GM08714 (cell line): ENCODE measurements around the gene IPO8.

Source experiments
- H3K4me3 ChIP-seq: fragments of 200-500 bp; sonication (Bioruptor generic); 2 replicates; pipeline ENCODE4 v1.5.1; 2014; ENCODE audit warnings: mild to moderate bottlenecking, low read length, inconsistent platforms
- ZNF274 ChIP-seq: IDR thresholded peaks from 2 replicates; pipeline ENCODE4 v1.6.1; 2012; ENCODE audit warnings: mild to moderate bottlenecking, low read depth, low read length

The IPO8 gene

GRCh38 chr12:30696943-30697342 is 1.3 kb upstream of the IPO8 start:
- H3K4me3 ChIP-seq: no peak overlapping the region
- no peak for TF ChIP-seq ZNF274

- TF ChIP-seq ZNF274: no peak
- peak overlapping the region; percentile 93; the same call in 1 of the 2 replicates for H3K4me3 ChIP-seq
Observed at GRCh38 chr12:30696486-30696885, 817 bp upstream of the IPO8 start.

- peak overlapping the region; percentile 93 for H3K4me3 ChIP-seq
- no peak for TF ChIP-seq ZNF274
Observed at GRCh38 chr12:30696103-30696408, 387 bp upstream of the IPO8 start.

GRCh38 chr12:30694412-30695198 is 1.1 kb downstream of the IPO8 start:
- peak overlapping the region; percentile 93 for H3K4me3 ChIP-seq
- no peak for TF ChIP-seq ZNF274

- H3K4me3 ChIP-seq: no peak overlapping the region
- TF ChIP-seq ZNF274: no peak
Observed at GRCh38 chr12:30692470-30692869, 3.2 kb downstream of the IPO8 start.

GRCh38 chr12:30691122-30691879 is 4.4 kb downstream of the IPO8 start:
- no peak overlapping the region for H3K4me3 ChIP-seq
- TF ChIP-seq ZNF274: no peak

GRCh38 chr12:30687265-30687986 is 8.2 kb downstream of the IPO8 start:
- no peak overlapping the region for H3K4me3 ChIP-seq
- no peak for TF ChIP-seq ZNF274

- TF ChIP-seq ZNF274: no peak
- H3K4me3 ChIP-seq: no peak overlapping the region
Observed at GRCh38 chr12:30679241-30679640, 16.4 kb downstream of the IPO8 start.

- no peak for TF ChIP-seq ZNF274
- H3K4me3 ChIP-seq: no peak overlapping the region
Observed at GRCh38 chr12:30678221-30678620, 17.4 kb downstream of the IPO8 start.

GRCh38 chr12:30661210-30661609 is 34.5 kb downstream of the IPO8 start:
- no peak for TF ChIP-seq ZNF274
- H3K4me3 ChIP-seq: no peak overlapping the region

GRCh38 chr12:30652034-30652696 is 43.5 kb downstream of the IPO8 start:
- no peak for TF ChIP-seq ZNF274
- no peak overlapping the region for H3K4me3 ChIP-seq

- TF ChIP-seq ZNF274: no peak
- H3K4me3 ChIP-seq: no peak overlapping the region
Observed at GRCh38 chr12:30646821-30647220, 48.8 kb downstream of the IPO8 start.

GRCh38 chr12:30643366-30643765 is 52.3 kb downstream of the IPO8 start:
- no peak for TF ChIP-seq ZNF274
- no peak overlapping the region for H3K4me3 ChIP-seq

- no peak overlapping the region for H3K4me3 ChIP-seq
- no peak for TF ChIP-seq ZNF274
Observed at GRCh38 chr12:30640392-30640791, 55.3 kb downstream of the IPO8 start.
